Activated gamma-delta T cell treated with anti-CD3 and anti-CD28 coated beads, Interleukin-2, amount 50 U/mL, for 16 hours (primary cell): Measurements from ENCODE around the gene ADAM33.

ENCODE experiments used
- DNase-seq: peaks from one replicate; pipeline ENCODE4 v3.0.0-alpha.2; 2020; ENCODE audit warnings: low read depth

ADAM33 gene

DNA sequence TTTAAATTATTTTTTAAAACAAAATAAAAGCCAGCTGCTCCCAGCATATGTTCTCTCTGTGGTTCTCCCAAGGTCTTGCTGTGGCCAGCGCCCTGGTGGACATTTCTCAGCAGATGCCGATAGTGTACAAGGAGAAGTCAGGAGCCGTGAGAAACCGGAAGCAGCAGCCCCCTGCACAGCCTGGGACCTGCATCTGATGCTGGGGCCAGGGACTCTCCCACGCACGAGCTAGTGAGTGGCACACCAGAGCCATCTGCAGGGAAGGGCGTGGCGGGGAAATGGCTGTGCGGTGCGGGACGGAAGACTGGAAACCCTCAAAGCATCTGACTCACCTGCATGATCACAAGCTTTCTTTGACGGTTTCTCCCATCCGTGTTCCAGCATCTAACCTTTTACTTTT lies 35.2 kb downstream of the ADAM33 start:
- no peak for DNase-seq

GRCh38 chr20:3646067-3646440 lies 35.8 kb downstream of the ADAM33 start:
- no peak for DNase-seq

- no peak for DNase-seq
Observed at GRCh38 chr20:3645309-3646066, 36.3 kb downstream of the ADAM33 start.

DNA sequence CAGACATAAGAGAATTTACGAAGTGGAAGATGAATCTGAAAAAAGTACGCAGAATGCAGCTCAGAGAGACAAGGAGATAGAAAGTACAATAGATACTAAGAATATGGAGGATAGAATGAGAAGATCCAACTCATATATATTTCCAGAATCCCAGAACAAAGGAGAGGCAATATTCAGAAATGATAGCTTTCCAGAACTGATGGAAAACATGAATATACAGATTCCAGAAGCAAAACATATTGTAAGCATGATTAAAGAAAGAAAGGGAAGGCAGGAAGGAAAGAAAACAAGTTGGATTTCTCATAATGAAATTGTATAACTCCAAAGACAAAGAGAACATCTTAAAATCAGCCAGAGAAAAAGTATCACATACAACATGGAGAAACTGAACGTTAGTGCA lies 41.6 kb downstream of the ADAM33 start:
- no peak for DNase-seq

GRCh38 chr20:3635346-3635745 lies 46.5 kb downstream of the ADAM33 start:
- no peak for DNase-seq

- no peak for DNase-seq
Observed at GRCh38 chr20:3633913-3634478, 47.8 kb downstream of the ADAM33 start.

DNA sequence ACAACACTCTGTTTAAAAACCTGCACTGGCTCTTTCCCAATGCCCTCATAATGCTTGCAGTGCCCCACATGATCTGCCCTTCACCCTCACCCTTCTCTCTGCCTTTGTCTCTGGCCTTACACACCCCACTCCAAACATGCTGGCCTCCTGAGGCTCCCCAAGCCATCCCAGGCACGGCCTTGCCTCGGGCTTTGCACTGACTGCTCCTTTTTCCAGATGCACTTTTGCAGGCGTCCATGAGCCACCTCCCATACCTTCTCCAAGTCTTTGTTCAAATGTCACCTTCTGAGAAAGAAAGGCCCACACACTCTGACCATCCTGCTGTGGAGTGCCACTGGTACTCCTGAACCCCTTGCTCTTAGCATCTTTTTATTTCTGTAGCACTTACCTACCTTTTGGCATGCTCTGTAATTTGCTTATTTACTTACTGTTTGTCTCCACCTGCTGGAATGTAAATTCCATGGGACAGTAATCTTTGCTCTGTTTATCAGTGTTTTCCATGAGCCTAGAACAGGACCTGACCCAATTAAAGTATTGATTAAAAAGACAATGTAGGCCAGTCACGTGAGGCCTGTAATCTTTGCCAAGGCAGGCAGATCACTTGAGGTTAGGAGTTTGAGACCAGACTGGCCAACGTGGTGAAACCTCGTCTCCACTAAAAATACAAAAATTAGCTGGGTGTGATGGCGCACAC lies 49.4 kb downstream of the ADAM33 start:
- DNase-seq = no peak

DNA sequence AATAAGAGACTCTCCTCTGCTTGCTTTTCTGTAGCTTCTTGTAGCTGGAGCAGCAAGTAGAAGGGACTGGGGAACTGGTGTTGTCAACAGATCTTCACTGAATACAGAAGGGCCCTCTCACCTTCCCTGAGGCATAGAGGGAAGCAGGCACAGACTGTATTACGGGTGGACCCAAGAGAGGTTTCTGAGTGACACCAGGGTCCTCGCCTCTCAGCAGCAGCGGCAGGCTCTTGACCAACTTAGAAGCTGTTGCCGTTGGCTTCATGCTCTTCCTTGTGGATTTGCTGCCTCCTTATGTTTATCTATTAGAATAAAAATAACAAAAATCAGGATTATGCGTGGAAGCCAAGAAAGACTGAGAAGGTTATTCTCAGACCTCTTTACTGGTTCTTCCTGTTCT lies 50.3 kb downstream of the ADAM33 start:
- DNase-seq = no peak

- no peak for DNase-seq
Observed at GRCh38 chr20:3630429-3630828, 51.4 kb downstream of the ADAM33 start.

DNA sequence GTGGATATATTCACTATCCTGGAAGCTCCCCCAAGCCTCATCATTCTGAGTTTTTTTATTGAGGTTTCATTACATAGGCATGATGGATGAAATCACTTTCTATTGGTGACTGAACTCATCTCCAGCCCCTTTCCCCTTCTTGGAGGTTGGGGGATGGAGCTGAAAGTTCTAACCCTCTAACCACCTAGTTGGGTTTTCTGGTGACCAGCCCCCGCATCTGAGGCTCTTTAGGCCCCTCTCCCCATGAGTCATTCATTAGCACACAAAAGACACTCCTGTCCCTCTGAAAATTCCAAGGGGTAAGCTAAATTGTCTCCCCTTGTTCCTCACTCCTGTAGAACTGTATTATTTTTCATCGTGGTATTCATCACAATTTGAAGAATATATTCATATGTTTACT lies 51.9 kb downstream of the ADAM33 start:
- no peak for DNase-seq

DNA sequence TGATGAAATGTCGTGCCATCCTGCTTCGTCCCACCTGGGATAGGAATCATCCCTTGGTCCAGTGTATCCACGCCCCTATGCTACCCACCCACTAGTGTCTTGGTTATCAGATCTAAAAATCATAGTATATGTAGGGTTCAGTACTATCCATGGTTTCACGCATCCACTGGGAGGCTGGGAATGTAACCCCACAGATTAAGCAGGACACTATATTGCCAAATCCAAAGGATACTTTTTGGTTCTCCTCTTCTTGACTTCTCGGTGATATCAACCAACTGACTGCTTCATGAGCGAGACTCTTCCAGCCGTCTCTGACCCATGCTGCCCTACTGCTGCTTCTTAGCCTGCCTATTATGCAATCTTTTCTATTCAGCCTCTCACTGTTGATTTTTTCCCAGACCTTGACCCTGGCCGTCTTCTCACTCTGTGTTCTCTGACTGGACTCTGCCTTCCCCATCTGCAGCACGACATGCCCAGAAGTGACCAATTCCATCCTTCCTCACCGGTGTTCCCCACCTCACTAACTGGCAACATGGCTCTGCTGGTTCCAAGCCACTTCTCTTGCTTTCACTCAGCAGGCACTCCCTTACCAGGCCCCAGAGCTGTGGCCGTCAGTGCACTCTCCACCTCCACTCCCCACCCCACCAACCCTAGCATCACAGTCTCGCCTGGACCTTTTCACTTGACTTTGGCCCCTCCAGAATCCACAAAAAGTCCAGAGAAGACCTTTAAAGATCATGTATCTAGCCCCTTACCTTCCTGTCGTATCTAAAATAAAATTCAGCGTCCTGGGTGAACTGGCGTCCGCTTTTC lies 53.1 kb downstream of the ADAM33 start:
- no peak for DNase-seq

DNA sequence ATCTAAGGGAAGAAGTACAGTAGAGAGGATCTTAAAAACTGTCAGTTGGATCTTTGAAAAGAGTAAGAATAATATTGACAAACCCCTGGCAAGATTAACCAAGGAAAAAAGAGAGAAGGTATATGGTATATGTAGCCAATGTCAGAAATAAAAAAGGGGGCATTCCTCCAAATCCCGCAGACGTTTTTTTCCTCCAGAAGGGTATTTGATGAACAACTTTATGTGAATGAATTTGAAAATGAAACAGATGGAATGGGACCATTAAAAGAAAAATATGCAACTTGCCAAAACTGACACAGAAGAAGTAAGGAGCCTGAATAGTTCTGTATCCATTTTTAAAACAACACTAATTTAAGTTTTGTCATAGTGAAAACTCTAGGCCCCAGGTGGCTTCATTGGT lies 54.3 kb downstream of the ADAM33 start:
- DNase-seq = no peak

DNA sequence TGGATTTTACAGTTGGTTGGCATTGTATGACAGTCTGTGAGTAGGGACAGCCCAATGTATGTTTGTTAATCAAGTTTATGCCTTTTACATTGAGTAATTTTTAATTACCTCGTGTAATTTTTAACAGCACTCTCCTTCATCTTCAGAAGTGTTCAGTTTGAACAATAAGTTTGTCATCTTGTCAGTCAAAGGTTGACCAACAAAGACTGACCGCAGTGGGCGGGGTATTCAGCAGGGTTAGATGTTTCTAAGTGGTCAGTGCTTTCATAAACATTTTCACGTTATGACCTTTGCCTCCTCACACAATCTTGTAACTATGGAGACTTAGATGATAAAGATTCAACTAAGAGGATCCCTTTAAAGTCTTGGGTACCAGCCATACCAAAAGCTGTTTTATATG lies 59.4 kb downstream of the ADAM33 start:
- no peak for DNase-seq

GRCh38 chr20:3621111-3621510 lies 60.7 kb downstream of the ADAM33 start:
- DNase-seq = no peak
